Measurements from ENCODE around the gene ZNF883.

Gene ZNF883

GRCh38 chr9:112997236-112997941 is 14.6 kb downstream of the ZNF883 start:
- Histone ChIP-seq H3K4me3 (ENCODE audit: low read depth, low read length) (no peak overlapping the region), H3K36me3 (ENCODE audit: control insufficient read depth, insufficient read depth, low read length) (peaks cover 10% of the 10 kb centered on the region), H3K4me1 (ENCODE audit: control insufficient read depth, insufficient read depth, low read length) (no peaks in the 10 kb centered on the region), H3K27me3 (ENCODE audit: control insufficient read depth, insufficient read depth, low read length) (no peaks in the 10 kb centered on the region), H3K9ac (ENCODE audit: low read depth, low read length) (no peak overlapping the region), H3K9me3 (ENCODE audit: control insufficient read depth, insufficient read depth, low read length) (peaks cover 57% of the 10 kb centered on the region)

GRCh38 chr9:112971415-112971814 is 40.6 kb downstream of the ZNF883 start:
- no peak overlapping the region for H3K9ac ChIP-seq (ENCODE audit: low read depth, low read length)
- no peaks in the 10 kb centered on the region for H3K9me3 ChIP-seq (ENCODE audit: control insufficient read depth, insufficient read depth, low read length)
- H3K4me3 ChIP-seq (ENCODE audit: low read depth, low read length): no peak overlapping the region
- no peaks in the 10 kb centered on the region for H3K36me3 ChIP-seq (ENCODE audit: control insufficient read depth, insufficient read depth, low read length)
- H3K27me3 ChIP-seq (ENCODE audit: control insufficient read depth, insufficient read depth, low read length): no peaks in the 10 kb centered on the region
- H3K4me1 ChIP-seq (ENCODE audit: control insufficient read depth, insufficient read depth, low read length): no peaks in the 10 kb centered on the region

GRCh38 chr9:112970939-112971338 is 41.1 kb downstream of the ZNF883 start:
- Histone ChIP-seq H3K27me3 (ENCODE audit: control insufficient read depth, insufficient read depth, low read length) (no peaks in the 10 kb centered on the region), H3K36me3 (ENCODE audit: control insufficient read depth, insufficient read depth, low read length) (no peaks in the 10 kb centered on the region), H3K9me3 (ENCODE audit: control insufficient read depth, insufficient read depth, low read length) (no peaks in the 10 kb centered on the region), H3K9ac (ENCODE audit: low read depth, low read length) (no peak overlapping the region), H3K4me1 (ENCODE audit: control insufficient read depth, insufficient read depth, low read length) (no peaks in the 10 kb centered on the region), H3K4me3 (ENCODE audit: low read depth, low read length) (no peak overlapping the region)

GRCh38 chr9:112969730-112970129 is 42.3 kb downstream of the ZNF883 start:
- Histone ChIP-seq H3K9me3 (ENCODE audit: control insufficient read depth, insufficient read depth, low read length) (no peaks in the 10 kb centered on the region), H3K4me3 (ENCODE audit: low read depth, low read length) (no peak overlapping the region), H3K27me3 (ENCODE audit: control insufficient read depth, insufficient read depth, low read length) (no peaks in the 10 kb centered on the region), H3K36me3 (ENCODE audit: control insufficient read depth, insufficient read depth, low read length) (no peaks in the 10 kb centered on the region), H3K9ac (ENCODE audit: low read depth, low read length) (no peak overlapping the region), H3K4me1 (ENCODE audit: control insufficient read depth, insufficient read depth, low read length) (no peaks in the 10 kb centered on the region)

- no peaks in the 10 kb centered on the region for H3K4me1 ChIP-seq (ENCODE audit: control insufficient read depth, insufficient read depth, low read length)
- no peaks in the 10 kb centered on the region for H3K9me3 ChIP-seq (ENCODE audit: control insufficient read depth, insufficient read depth, low read length)
- no peak overlapping the region for H3K4me3 ChIP-seq (ENCODE audit: low read depth, low read length)
- H3K9ac ChIP-seq (ENCODE audit: low read depth, low read length): no peak overlapping the region
- H3K27me3 ChIP-seq (ENCODE audit: control insufficient read depth, insufficient read depth, low read length): peaks cover 12% of the 10 kb centered on the region
- no peaks in the 10 kb centered on the region for H3K36me3 ChIP-seq (ENCODE audit: control insufficient read depth, insufficient read depth, low read length)
These were observed 56.4 kb downstream of the ZNF883 start for GRCh38 chr9:112955550-112955949.

- no peak overlapping the region for H3K4me3 ChIP-seq (ENCODE audit: low read depth, low read length)
- H3K4me1 ChIP-seq (ENCODE audit: control insufficient read depth, insufficient read depth, low read length): no peaks in the 10 kb centered on the region
- H3K9me3 ChIP-seq (ENCODE audit: control insufficient read depth, insufficient read depth, low read length): no peaks in the 10 kb centered on the region
- H3K27me3 ChIP-seq (ENCODE audit: control insufficient read depth, insufficient read depth, low read length): no peaks in the 10 kb centered on the region
- H3K36me3 ChIP-seq (ENCODE audit: control insufficient read depth, insufficient read depth, low read length): no peaks in the 10 kb centered on the region
- no peak overlapping the region for H3K9ac ChIP-seq (ENCODE audit: low read depth, low read length)
These were observed 66.3 kb downstream of the ZNF883 start for GRCh38 chr9:112945620-112946208.

GRCh38 chr9:112939418-112939817 is 72.6 kb downstream of the ZNF883 start:
- H3K4me3 ChIP-seq (ENCODE audit: low read depth, low read length): no peak overlapping the region
- H3K9ac ChIP-seq (ENCODE audit: low read depth, low read length): no peak overlapping the region
- H3K36me3 ChIP-seq (ENCODE audit: control insufficient read depth, insufficient read depth, low read length): no peaks in the 10 kb centered on the region
- peaks cover 11% of the 10 kb centered on the region for H3K27me3 ChIP-seq (ENCODE audit: control insufficient read depth, insufficient read depth, low read length)
- no peaks in the 10 kb centered on the region for H3K9me3 ChIP-seq (ENCODE audit: control insufficient read depth, insufficient read depth, low read length)
- no peaks in the 10 kb centered on the region for H3K4me1 ChIP-seq (ENCODE audit: control insufficient read depth, insufficient read depth, low read length)

GRCh38 chr9:112933696-112934095 is 78.3 kb downstream of the ZNF883 start:
- Histone ChIP-seq H3K9me3 (ENCODE audit: control insufficient read depth, insufficient read depth, low read length) (no peaks in the 10 kb centered on the region), H3K4me1 (ENCODE audit: control insufficient read depth, insufficient read depth, low read length) (no peaks in the 10 kb centered on the region), H3K36me3 (ENCODE audit: control insufficient read depth, insufficient read depth, low read length) (no peaks in the 10 kb centered on the region), H3K9ac (ENCODE audit: low read depth, low read length) (no peak overlapping the region), H3K27me3 (ENCODE audit: control insufficient read depth, insufficient read depth, low read length) (peaks cover 11% of the 10 kb centered on the region), H3K4me3 (ENCODE audit: low read depth, low read length) (no peak overlapping the region)

GRCh38 chr9:112925058-112925641 is 86.8 kb downstream of the ZNF883 start:
- Histone ChIP-seq H3K9ac (ENCODE audit: low read depth, low read length) (no peak overlapping the region), H3K9me3 (ENCODE audit: control insufficient read depth, insufficient read depth, low read length) (no peaks in the 10 kb centered on the region), H3K27me3 (ENCODE audit: control insufficient read depth, insufficient read depth, low read length) (peaks cover 4% of the 10 kb centered on the region), H3K36me3 (ENCODE audit: control insufficient read depth, insufficient read depth, low read length) (no peaks in the 10 kb centered on the region), H3K4me1 (ENCODE audit: control insufficient read depth, insufficient read depth, low read length) (no peaks in the 10 kb centered on the region), H3K4me3 (ENCODE audit: low read depth, low read length) (no peak overlapping the region)

GRCh38 chr9:112921549-112921948 is 90.4 kb downstream of the ZNF883 start:
- peaks cover 11% of the 10 kb centered on the region for H3K27me3 ChIP-seq (ENCODE audit: control insufficient read depth, insufficient read depth, low read length)
- no peaks in the 10 kb centered on the region for H3K36me3 ChIP-seq (ENCODE audit: control insufficient read depth, insufficient read depth, low read length)
- H3K9ac ChIP-seq (ENCODE audit: low read depth, low read length): no peak overlapping the region
- H3K4me1 ChIP-seq (ENCODE audit: control insufficient read depth, insufficient read depth, low read length): no peaks in the 10 kb centered on the region
- no peaks in the 10 kb centered on the region for H3K9me3 ChIP-seq (ENCODE audit: control insufficient read depth, insufficient read depth, low read length)
- no peak overlapping the region for H3K4me3 ChIP-seq (ENCODE audit: low read depth, low read length)

GRCh38 chr9:112917987-112918362 is 94.0 kb downstream of the ZNF883 start:
- no peaks in the 10 kb centered on the region for H3K9me3 ChIP-seq (ENCODE audit: control insufficient read depth, insufficient read depth, low read length)
- H3K4me3 ChIP-seq (ENCODE audit: low read depth, low read length): no peak overlapping the region
- no peak overlapping the region for H3K9ac ChIP-seq (ENCODE audit: low read depth, low read length)
- no peaks in the 10 kb centered on the region for H3K36me3 ChIP-seq (ENCODE audit: control insufficient read depth, insufficient read depth, low read length)
- H3K4me1 ChIP-seq (ENCODE audit: control insufficient read depth, insufficient read depth, low read length): no peaks in the 10 kb centered on the region
- peaks cover 11% of the 10 kb centered on the region for H3K27me3 ChIP-seq (ENCODE audit: control insufficient read depth, insufficient read depth, low read length)

Data from iPS-15b (cell line).